OCI-LY7 (cell line): ENCODE results near the gene ANLN.
"Not testable (repeated sequence)": the region's sequence is repeated elsewhere in the genome, so short reads cannot be mapped to it uniquely, and the experiment has no call there.

Source experiments
- EZH2phosphoT487 ChIP-seq: fragments of 200-600 bp; sonication (generic); IDR thresholded peaks from 2 replicates; pipeline ENCODE4 v1.6.1; 2018; ENCODE audit warnings: low read depth, borderline replicate concordance, mild to moderate bottlenecking, mixed run types, antibody characterized with exemption, low read length, moderate library complexity, mixed read lengths
- TF ChIP-seq, protein P1 (sequence below): fragments of 200-600 bp; sonication (generic); conservative IDR thresholded peaks from 2 replicates; pipeline ENCODE4 v1.5.1; 2014; ENCODE audit warnings: mild to moderate bottlenecking, antibody characterized with exemption, low read length, moderate library complexity, mixed read lengths

DNA sequence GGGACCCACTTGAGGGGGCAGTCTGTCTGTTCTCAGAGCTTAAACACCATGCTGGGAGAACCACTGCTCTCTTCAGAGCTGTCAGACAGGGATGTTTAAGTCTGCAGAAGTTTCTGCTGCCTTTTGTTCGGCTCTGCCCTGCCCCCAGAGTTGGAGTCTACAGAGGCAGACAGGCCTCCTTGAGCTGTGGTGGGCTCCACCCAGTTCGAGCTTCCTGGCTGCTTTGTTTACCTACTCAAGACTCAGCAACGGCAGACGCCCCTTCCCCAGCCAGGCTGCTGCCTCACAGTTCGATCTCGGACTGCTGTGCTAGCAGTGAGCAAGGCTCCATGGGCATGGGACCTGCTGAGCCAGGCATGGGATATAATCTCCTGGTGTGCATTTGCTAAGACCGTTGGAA is 11.1 kb upstream of the ANLN start:
- TF ChIP-seq, protein P1, sequence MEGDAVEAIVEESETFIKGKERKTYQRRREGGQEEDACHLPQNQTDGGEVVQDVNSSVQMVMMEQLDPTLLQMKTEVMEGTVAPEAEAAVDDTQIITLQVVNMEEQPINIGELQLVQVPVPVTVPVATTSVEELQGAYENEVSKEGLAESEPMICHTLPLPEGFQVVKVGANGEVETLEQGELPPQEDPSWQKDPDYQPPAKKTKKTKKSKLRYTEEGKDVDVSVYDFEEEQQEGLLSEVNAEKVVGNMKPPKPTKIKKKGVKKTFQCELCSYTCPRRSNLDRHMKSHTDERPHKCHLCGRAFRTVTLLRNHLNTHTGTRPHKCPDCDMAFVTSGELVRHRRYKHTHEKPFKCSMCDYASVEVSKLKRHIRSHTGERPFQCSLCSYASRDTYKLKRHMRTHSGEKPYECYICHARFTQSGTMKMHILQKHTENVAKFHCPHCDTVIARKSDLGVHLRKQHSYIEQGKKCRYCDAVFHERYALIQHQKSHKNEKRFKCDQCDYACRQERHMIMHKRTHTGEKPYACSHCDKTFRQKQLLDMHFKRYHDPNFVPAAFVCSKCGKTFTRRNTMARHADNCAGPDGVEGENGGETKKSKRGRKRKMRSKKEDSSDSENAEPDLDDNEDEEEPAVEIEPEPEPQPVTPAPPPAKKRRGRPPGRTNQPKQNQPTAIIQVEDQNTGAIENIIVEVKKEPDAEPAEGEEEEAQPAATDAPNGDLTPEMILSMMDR = not testable (repeated sequence)
- TF ChIP-seq EZH2phosphoT487 = not testable (repeated sequence)
